HG03342 (cell line): ENCODE results near the gene NAA38.

ENCODE experiments used
- ATAC-seq: cut with Tn5 transposase; IDR thresholded peaks from one replicate; pipeline ENCODE4 v1.9.1; 2021; ENCODE audit warnings: mild to moderate bottlenecking, moderate library complexity; ENCODE audit not compliant: unreplicated experiment

NAA38 gene

GRCh38 chr17:7852919-7853690, 4.3 kb downstream of the NAA38 start:
- ATAC-seq, result no peak

- no peak for ATAC-seq
Measured at GRCh38 chr17:7852262-7852670, 5.1 kb downstream of the NAA38 start.

GRCh38 chr17:7851438-7852261, 5.7 kb downstream of the NAA38 start:
- peak; percentile 64 for ATAC-seq

- no peak for ATAC-seq
Measured at GRCh38 chr17:7850701-7851437, 6.5 kb downstream of the NAA38 start.

GRCh38 chr17:7849751-7850504, 7.4 kb downstream of the NAA38 start:
- no peak for ATAC-seq

GRCh38 chr17:7849130-7849750, 8.1 kb downstream of the NAA38 start:
- ATAC-seq, result no peak

- no peak for ATAC-seq
Measured at GRCh38 chr17:7848739-7849129, 8.6 kb downstream of the NAA38 start.

GRCh38 chr17:7848131-7848579, 9.2 kb downstream of the NAA38 start:
- no peak for ATAC-seq

GRCh38 chr17:7846765-7847661, 10.3 kb downstream of the NAA38 start:
- no peak for ATAC-seq

GRCh38 chr17:7846063-7846735, 11.2 kb downstream of the NAA38 start:
- no peak for ATAC-seq

- no peak for ATAC-seq
Measured at GRCh38 chr17:7845359-7846062, 11.8 kb downstream of the NAA38 start.

GRCh38 chr17:7844292-7845154, 12.8 kb downstream of the NAA38 start:
- ATAC-seq, result peak; percentile 48

GRCh38 chr17:7843536-7844291, 13.6 kb downstream of the NAA38 start:
- peak; percentile 18 for ATAC-seq

GRCh38 chr17:7843257-7843535, 14.2 kb downstream of the NAA38 start:
- ATAC-seq, result no peak

- peak; percentile 22 for ATAC-seq
Measured at GRCh38 chr17:7842380-7843256, 14.7 kb downstream of the NAA38 start.
